Fibroblast of the aortic adventitia (primary cell): ENCODE measurements around the gene TCF21. TPM values are rescaled to one million over a fixed set of nuclear protein-coding genes. Genes with fewer than 3 reads are reported as not detected.

ENCODE experiments used
- DNase-seq: peaks from one replicate; pipeline ENCODE4 v3.0.0-alpha.2; 2010; ENCODE audit warnings: low read depth
- H3K4me3 ChIP-seq: 2 replicates; pipeline ENCODE4 v1.5.1; 2011; ENCODE audit warnings: low read depth, mild to moderate bottlenecking, control low read depth, low read length, moderate library complexity
- total RNA-seq: library from RNA; depleted of rRNA; stranded (reverse); fragments of >200 nt; gene quantifications from 2 replicates; pipeline ENCODE4 v1.2.3, GENCODE V29; 2012; ENCODE audit warnings: low replicate concordance
- TF ChIP-seq, protein P1 (sequence below): IDR thresholded peaks from 2 replicates; pipeline ENCODE4 v1.5.1; 2011; ENCODE audit warnings: mild to moderate bottlenecking, low read length, control low read depth, inconsistent platforms; ENCODE audit not compliant: insufficient read depth

The TCF21 gene
- total RNA-seq, 1 donor: 5.0 TPM

DNA sequence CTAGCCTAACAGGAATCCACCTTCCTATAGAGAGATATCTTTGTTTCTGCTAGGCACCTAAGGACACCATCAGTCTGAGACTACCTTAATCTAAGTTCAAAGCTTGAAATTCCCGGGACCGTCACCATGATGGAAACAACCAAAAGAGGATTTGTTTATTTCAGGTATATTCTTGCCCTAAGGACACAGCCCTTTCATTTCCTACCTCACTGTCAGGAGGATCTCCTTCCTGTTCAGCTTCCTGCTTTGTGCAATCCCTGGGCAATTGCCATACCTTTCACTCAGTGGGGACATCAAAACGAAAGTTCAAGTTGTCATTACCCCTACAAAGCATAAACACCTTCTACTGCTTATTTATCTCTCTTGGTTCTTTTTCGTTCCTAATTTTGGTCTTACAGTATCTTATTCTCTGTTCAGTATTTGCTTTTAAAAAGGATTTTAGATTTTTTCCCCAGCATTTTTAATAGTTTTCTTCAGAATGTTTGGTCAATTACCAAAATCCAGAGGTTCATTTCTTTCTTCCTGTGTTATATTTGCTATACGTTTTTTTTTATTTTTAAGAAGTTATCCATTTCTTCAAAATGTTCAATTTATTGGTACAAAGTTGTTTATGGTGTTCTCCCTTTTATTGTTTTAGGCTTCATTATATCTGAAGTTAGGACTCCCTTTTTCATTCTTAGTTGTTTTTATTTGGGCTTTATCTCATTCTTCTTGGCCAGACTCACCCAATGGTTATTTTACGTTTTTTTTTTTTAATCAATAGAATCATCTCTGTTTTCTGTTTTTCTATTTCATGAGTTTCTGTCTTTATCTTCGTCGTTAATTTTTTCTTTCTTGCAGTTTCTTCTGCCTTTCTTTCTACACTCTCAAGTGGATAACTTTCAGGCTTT is 51.1 kb downstream of the TCF21 start:
- TF ChIP-seq, protein P1, sequence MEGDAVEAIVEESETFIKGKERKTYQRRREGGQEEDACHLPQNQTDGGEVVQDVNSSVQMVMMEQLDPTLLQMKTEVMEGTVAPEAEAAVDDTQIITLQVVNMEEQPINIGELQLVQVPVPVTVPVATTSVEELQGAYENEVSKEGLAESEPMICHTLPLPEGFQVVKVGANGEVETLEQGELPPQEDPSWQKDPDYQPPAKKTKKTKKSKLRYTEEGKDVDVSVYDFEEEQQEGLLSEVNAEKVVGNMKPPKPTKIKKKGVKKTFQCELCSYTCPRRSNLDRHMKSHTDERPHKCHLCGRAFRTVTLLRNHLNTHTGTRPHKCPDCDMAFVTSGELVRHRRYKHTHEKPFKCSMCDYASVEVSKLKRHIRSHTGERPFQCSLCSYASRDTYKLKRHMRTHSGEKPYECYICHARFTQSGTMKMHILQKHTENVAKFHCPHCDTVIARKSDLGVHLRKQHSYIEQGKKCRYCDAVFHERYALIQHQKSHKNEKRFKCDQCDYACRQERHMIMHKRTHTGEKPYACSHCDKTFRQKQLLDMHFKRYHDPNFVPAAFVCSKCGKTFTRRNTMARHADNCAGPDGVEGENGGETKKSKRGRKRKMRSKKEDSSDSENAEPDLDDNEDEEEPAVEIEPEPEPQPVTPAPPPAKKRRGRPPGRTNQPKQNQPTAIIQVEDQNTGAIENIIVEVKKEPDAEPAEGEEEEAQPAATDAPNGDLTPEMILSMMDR: no peak
- no peak for DNase-seq
- no peak overlapping the region for H3K4me3 ChIP-seq

Other genes starting within 250 kb of the TCF21 start
- gene TBPL1, start 64.1 kb downstream of the TCF21 start, total RNA-seq: 10.9 and 30.2 TPM in 2 replicates
- gene SLC2A12, start 163.5 kb downstream of the TCF21 start, total RNA-seq: 3.3 and 8.6 TPM in 2 replicates